Measurements from ENCODE around the gene ZNF853.

GRCh38 chr7:6600093-6600492, 15.3 kb upstream of the ZNF853 start:
- TF ChIP-seq EZH2 (IDR thresholded peaks at IDR 0.05; ENCODE audit: borderline replicate concordance, low read depth, low read length, poor library complexity, severe bottlenecking) (no peak), CTCF (conservative IDR thresholded peaks at IDR 0.05; ENCODE audit: low read depth, low read length) (no peak)
